ENCODE results near the gene BCL11B.

BCL11B gene

GRCh38 chr14:99155173-99156089 lies 116.6 kb downstream of the BCL11B start:
- DNase-seq = no peak

GRCh38 chr14:99150236-99150635 lies 121.8 kb downstream of the BCL11B start:
- no peak for DNase-seq

- DNase-seq = no peak
Measured at GRCh38 chr14:99148861-99149610, 123.0 kb downstream of the BCL11B start.

GRCh38 chr14:99148131-99148530 lies 123.9 kb downstream of the BCL11B start:
- no peak for DNase-seq

- DNase-seq = no peak
Measured at GRCh38 chr14:99147366-99147740, 124.6 kb downstream of the BCL11B start.

GRCh38 chr14:99146616-99147365 lies 125.2 kb downstream of the BCL11B start:
- DNase-seq = no peak

- no peak for DNase-seq
Measured at GRCh38 chr14:99145307-99145706, 126.7 kb downstream of the BCL11B start.

GRCh38 chr14:99143793-99144192 lies 128.2 kb downstream of the BCL11B start:
- no peak for DNase-seq

- no peak for DNase-seq
Measured at GRCh38 chr14:99143126-99143525, 128.9 kb downstream of the BCL11B start.

- no peak for DNase-seq
Measured at GRCh38 chr14:99141236-99141635, 130.8 kb downstream of the BCL11B start.

GRCh38 chr14:99138999-99139865 lies 132.8 kb downstream of the BCL11B start:
- DNase-seq = no peak

GRCh38 chr14:99137913-99138571 lies 134.0 kb downstream of the BCL11B start:
- no peak for DNase-seq

- DNase-seq = no peak
Measured at GRCh38 chr14:99137001-99137700, 134.8 kb downstream of the BCL11B start.

GRCh38 chr14:99136401-99136800 lies 135.6 kb downstream of the BCL11B start:
- DNase-seq = no peak

- DNase-seq = no peak
Measured at GRCh38 chr14:99136047-99136400, 136.0 kb downstream of the BCL11B start.

GRCh38 chr14:99134516-99135046 lies 137.4 kb downstream of the BCL11B start:
- DNase-seq = no peak

- no peak for DNase-seq
Measured at GRCh38 chr14:99133636-99134515, 138.1 kb downstream of the BCL11B start.

- no peak for DNase-seq
Measured at GRCh38 chr14:99132821-99133635, 139.0 kb downstream of the BCL11B start.

Measured in DMS79 (cell line).